ENCODE measurements around the gene CAPN15.
A peak's percentile ranks its signal among the peaks of the same experiment; 100 is the strongest.

The CAPN15 gene

DNA sequence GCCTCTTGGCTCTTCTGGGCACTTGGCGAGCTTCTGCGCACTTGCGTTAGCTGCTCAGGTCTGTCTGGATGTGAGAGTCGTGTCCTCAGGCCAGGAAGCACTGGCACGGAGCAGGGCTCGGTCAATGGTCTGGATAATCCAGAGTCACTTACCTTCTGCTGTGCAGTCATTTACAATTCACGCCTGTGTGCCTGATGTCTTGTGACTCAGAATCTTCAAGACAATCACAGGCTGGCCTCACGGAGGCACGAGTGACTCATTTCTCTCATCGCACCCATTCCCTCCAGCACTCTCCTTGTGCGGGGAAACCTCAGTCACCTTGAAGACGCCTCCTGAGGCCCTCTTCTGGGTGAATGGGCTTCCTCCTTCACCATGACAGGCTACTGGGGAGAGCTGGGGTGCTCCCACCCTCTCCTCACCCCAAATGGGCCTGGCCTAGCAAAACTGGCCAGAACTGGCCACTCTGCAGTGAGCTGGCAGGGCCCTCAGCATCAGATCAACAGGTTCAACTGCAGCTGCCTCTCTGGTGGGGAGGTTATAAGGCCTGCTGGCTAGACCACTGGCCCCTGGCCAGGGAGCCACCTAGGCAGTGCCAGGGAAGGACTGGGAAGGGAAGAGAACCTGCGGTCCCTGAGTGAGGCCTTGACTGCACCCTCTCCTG, 1.9 kb upstream of the CAPN15 start:
- peak; percentile 46 for DNase-seq (ENCODE audit: low read depth)

DNA sequence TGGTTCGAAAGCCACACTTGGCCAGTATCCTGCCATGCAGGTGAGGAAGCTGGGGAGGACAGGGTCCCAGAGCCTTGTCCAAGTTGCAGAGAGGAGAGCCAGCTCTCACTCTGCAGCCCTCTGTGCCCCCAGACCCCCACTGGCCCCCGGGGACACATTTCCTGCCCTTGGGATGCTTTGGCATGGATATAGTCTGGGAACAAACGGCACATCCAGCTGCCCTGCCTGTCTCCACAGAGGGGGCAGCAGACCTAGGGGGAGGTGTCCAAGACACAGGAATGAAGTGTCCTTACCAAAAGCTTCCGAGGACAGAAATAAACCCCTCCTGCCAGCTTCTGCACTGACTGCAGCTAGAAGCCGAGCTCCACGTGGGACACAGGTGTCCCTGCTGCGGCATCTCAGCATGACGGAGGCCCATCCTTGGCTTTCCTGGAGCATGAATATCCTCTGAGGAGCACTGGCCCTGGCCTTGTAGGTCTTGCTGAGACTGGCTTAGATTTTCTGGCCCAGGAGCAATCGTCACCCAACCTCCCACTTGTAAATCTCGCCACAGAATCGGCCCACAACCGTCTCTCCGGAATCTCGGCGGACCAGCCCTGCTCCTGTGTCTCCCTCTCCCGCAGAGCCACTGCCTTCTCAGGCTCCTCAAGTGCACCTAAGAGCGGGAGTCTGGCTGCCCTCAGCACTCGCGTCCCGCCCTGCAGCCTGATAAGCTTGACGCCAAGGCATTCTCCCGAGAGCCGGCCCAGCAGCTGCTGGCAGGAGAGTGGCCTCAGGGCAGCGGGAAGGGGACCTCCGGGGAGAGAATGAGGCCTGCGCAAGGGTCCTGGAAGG, 1.1 kb upstream of the CAPN15 start:
- DNase-seq (ENCODE audit: low read depth) = no peak

DNA sequence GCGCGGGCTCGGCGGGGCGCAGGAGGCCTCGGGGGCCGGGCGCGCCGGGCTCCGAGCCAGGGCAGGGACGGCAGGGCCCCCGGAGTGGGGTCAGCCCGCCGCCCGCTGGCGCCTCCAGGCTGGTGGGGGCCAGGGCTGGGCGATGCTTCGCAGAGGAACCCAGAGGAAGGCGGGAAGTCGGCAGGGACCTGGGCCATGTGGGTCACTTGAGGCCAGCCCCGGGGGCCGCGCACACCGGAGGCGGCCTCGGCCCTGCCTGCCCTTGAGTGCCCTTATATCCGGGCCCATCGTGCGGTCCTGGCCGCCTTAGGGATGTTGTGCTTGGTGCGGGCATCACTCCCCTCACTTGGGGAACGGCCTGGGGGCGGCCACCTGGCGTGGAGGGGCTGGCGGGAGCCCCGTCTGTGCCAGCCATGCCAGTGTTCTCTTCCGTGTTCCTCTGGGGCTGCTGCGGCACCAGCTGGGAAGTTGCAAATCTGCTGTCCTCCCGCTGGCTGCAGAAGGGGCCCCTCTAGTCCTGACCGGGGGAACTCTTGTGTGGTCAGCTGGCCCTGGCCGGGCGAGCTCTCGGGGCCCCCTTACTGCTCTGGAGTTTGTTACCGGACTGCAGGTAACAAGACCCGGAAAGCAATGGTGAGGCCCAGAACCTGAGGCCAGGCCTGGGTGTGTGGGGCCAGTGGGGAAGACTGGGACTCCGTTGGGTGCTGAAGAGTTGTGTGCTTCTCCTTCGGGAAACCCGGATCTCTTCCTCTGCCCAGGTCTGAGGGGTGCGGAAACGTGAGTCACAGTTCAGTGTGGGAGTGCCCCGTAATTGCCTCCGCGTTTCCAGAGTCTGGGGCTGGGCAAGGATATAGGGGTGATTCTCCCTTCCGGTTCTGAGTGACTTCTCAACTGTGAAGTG, 849 bp downstream of the CAPN15 start:
- no peak for DNase-seq (ENCODE audit: low read depth)

DNA sequence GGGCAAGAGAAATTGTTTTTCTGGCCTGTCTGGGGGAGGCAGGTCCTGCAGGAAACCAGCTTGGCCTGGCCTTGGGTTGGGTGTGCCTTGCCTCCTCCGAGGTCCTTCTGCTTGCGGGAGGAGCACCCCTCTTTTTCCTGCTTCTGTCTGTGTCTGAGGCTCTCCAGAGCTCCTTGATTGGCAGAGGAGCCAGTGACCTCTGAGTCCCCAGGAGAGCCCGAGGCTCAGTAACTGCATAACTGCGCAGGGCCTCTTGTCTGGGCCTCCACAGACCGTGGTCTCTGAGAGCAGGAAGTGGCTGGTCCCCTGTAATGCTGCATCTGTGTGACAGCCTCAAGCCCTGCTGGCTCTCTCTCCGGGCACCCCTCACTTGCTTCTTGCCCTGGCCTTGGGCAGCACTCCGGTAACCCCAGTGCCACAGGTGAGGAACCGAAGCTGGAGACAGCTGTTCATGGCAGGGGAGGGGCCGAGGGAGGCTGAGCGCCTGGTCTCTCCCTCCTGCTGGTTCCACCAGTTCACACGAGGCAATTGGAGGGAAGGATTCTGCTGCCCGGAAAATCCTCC, 1.6 kb downstream of the CAPN15 start:
- no peak for DNase-seq (ENCODE audit: low read depth)

DNA sequence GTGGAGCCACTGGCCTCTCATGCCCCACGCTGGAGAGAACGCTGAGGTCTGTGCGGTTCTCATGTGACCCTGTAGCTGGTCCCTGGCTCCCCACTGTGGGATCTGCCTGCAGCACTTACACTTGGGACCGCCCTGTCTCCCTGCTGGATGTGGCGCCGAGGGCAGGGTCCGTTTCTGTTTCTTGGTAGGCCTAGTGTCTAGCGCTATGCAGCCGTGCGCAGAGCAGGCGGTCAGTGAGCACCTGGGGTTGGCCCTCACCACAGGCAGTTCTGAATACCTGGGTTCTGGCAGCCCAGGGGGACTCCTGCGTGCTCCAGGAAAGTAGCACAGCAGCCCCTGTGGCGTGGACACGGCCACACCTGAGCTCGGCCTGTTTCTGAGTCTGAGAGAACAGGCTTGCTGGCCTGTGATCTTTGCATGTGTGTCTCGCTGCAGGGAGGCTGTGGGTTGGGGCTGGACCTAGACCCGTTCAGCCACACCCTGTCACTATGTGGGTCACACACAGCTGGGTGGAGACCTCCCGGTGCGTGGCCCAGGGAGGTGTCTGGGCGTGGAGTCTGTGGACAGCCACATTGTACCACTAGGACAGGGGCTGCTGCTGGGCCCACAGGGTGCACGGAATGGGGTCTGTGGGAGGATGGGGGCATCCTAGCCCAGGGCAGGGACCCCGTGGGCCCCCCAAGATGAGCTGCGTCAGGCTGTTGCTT, 2.8 kb downstream of the CAPN15 start:
- no peak for DNase-seq (ENCODE audit: low read depth)

DNA sequence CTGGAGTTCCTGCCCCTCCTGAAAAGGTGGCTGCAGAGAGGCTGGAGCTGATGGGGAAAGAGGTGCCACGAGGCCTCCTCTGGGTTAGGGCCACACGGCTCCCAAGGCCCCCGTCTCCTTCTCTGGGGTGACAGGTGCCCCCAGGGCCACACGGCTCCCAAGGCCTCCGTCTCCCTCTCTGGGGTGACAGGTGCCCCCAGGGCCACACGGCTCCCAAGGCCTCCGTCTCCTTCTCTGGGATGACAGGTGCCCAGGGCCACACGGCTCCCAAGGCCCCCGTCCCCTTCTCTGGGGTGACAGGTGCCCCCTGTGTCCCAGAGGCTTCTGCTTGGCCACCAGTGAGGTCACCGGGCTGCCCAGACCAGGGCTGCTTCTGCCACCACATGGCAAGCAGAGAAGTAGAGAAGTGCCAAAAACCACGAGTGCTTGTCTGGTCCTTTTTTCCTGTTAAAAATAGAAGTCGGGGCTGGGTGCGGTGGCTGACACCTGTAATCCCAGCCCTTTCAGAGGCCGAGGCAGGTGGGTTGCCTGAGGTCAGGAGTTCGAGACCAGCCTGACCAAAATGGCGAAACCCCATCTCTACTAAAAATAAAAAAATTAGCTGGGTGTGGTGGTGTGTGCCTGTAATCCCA, 4.1 kb downstream of the CAPN15 start:
- no peak for DNase-seq (ENCODE audit: low read depth)

DNA sequence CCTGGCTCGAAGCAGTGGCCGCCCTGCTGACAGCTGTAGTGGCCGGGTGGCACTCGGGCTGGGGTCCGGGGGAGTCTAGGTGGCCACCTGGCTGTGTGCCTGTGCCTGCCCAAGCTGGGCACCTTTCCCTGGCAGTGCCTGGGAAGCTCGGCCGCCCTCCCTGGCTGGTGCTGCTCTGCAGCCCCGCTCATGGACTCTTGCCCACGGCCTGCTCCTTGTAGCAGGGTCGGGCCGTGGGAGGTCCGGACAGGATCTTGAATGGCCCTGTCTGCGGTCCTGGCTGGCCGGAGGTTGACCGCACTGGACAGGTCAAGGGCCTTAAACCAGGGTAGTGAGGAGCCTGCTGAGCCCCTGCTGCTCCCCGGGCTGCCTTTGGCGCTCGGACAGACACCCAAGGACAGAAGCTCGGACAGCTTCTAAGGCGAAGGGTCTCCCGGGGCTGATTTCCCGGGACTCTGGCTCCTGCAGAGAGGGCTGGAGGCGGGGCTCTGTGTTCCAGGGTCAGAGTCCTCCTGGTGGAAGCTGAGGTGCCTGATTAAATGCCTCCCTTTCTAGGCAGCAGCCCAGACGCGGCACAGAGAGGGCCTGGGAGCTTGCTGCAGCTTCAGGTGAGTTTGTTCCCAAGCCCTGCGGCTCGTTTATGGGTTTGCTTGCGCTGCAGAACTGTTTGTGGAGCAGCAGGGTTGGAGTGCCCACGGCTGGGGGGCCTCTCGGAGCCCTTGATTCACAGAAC, 6.0 kb downstream of the CAPN15 start:
- no peak for DNase-seq (ENCODE audit: low read depth)

DNA sequence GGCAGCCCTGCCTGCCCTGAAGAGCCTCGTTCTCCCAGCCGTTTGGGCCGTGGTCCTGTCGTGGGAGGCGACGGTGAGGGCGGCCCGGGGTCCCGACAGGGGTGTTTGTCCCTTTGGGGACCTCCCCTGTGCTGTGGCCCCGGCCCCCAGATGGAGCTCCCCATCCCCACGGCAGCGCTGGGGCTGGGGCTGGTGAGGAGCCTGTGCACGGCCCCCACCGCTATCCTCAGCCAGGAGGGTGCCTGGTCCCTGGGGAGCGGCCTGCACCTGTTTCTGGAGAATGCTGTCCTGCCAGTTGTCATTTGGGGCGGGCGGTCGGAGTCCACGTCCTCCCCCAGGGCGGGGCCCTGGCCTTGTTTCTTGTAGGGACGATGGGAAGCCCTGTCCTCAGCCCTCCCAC, 6.6 kb downstream of the CAPN15 start:
- no peak for DNase-seq (ENCODE audit: low read depth)

DNA sequence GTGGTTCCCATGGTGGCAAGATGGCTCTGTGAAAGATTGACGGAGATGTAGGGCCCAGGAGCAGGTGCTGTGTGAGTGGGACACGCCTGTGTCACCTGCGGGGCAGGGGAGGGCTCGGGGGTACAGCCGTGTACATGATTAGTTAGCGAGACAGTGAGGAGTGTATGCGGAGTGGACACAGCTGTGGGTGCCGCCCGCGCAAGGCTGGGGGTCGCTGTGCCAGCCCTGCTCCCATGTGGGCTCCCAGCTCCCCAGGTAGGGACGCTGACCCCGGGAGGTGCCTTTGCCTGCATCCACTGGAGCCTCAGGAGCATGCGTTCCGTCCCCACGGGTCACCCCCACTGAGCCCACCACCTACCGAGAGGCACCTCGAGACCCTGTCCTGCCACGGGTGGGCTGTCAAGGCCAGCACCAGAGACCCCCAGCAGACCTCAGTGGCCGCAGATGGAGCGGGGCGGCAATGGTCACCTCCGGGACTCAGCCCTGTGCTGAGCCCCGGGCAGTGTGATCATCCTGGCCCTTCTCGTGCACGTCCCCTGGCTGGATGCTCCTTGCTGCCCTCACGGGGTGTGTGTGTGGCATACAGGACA, 7.4 kb downstream of the CAPN15 start:
- DNase-seq (ENCODE audit: low read depth) = no peak

DNA sequence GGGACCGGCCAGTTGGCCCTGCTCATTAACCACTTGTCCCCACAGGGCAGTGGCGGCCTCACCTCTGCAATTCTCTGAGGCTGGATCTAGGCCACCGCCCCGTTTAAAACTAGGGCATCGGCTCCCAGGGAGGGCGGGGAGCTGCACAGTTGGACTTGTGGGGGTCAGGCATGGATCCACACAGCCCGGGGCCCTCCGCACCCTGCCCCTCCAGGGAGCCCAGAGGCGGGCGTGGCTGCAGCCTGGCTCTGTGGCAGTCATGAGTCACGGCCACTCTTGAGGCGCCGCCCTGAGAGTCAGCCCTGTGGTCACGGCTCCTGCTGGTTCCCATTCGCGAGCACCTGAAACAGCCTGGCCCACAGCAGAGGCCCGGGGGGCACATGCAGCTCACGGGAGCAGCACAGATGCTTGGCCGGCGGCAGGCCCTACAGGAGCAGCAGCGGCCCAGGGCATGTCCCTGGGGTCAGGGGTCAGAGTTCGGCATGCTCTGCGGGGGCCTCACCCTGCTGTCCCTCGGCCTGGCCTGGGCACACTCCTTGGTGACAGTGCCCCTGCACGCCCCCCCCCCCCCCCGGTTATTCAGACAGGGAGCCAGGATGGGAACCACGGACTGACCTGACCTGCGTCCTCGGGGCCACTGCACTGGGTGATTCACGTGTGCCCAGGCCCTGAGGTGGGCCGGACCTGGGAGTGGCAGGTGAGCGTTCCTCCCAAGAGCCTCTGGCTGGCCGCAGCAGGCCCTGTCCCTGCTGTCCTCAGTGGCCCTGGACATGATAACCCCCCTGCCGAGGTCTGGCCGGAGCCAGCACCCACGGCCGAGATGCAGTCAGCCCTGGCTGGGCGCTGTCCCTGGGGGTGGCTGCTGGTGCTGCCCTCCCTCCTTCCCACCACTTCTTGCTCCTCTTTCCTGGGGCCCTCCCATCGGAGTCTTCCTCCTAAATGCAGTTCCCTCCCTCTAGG, 8.2 kb downstream of the CAPN15 start:
- DNase-seq (ENCODE audit: low read depth) = no peak

DNA sequence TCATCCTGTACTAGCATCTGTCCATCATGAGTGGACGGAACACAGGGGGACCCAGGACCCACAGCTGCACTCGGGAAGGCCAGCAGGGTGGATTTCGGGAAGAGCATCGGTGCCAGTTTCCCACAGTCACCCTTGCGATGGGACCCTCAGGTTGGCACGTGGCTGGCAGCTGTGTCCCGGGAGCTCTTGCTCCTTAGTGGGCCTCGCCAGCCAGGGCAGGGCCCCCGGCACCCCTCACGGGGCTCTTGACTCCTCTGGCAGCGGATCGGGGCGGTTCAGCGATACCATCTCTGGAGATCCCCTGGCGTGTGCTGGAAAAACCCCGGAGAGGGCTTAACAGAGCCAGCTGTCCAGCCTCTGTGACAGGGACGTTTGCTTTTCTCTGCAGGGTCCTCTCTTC, 9.2 kb downstream of the CAPN15 start:
- DNase-seq (ENCODE audit: low read depth) = no peak

DNA sequence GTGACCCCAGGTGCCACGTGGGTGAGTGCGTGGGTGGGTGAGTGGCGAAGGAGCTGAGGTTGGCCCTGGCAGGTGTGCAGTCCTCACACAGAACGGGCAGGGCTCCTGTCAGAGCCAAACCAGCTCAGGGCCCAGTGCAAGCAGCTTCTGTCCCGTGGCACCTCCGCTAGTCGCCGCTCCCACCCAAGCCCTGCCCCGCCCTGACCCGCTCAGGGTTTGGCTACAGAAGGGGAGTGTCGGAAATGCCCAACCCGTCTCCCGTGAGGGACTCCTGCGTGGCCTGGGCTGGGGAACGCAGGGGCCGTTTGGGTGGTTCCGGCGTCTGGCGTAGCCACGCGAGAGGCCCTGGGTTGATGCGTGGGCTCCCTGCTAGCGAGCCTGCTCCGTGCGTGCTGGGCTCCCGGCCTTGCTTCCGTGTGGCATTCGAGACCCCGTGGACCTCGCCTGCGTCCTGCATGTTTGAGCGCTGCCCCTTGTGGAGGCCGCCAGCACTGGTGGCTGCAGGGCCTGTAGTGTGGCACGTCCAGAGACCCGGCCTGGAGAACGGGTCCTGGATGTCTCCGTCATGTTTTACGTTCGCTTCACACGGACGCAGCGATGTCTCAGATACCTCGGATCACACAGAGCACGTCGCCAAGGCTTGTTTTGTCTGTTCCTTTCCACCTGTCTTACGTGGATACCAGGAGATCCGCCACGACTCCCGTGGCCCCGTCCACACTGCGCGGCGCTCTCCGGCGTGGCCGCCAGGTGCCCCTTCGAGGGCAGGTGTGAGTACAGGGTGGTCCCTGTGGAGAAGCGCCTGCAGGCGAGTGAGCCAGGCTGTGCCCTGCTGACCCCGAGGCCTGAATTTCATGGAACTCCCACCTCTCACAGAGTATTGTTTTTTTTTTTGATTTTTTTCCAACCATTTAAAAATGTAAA, 10.2 kb downstream of the CAPN15 start:
- DNase-seq (ENCODE audit: low read depth) = no peak

DNA sequence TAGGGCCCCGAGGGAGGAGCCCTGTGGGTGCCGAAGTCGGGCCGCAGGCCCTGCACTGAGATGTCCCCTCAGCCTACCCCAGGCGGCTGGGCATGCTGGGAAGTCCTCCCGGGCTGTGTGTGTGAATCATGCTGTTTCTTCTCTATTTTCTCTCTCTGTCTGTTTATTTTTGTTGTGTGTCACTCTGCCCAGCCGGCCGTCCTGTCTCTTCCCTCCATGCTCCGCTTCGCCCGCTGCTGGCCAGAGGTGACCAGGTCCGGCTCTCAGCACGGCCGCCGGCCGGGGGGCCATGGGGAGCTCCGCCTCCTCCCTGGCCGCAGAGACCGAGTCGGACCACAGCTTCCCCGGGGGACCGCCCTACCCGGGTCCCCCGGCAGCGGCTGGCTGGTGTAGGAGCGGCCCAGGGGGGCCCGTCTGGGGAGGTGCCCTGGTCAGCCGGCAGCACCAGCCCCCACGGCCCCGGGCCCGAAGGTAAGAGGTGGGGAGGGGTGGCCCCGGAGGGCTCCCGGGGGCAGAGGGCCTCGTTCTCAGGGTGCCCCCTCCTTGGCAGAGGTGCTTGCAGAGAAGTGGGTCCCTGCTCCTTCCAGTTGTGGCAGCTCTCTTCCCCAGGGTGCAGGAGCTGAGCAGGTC, 12.5 kb downstream of the CAPN15 start:
- DNase-seq (ENCODE audit: low read depth) = no peak

DNA sequence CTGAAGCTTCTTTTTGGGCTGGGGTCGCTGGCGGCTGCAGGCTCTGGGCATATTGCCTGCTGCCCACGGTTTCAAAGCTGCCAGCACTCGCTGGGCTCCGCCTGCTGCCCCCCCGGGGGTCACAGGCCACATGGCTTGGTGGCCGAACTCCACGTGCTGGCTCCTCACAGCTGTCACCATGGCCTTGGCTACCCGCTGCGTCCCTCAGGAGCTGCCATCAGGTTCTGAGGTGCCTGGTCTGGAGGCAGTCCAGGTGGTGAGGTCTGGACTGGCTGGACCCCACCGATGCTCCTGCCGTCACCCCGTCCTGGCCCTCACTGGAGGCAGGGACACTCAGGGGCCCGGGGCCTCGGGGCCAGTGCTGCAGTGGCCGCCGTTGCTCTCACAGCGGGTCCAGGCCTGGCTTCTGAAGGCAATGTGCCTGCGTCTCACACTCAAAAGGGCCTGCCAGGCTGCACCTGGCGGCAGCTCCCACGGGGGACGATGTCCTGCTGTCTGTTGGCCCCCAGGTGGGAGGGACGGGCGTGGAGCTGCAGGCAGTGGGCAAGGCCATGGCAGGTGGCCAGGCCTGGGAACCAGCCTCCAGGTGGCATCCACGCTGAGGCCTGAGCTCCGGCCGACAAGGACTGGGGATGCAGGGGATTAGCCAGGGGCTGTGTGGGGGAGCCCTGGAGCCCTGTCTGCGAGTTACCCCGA, 13.3 kb downstream of the CAPN15 start:
- no peak for DNase-seq (ENCODE audit: low read depth)

DNA sequence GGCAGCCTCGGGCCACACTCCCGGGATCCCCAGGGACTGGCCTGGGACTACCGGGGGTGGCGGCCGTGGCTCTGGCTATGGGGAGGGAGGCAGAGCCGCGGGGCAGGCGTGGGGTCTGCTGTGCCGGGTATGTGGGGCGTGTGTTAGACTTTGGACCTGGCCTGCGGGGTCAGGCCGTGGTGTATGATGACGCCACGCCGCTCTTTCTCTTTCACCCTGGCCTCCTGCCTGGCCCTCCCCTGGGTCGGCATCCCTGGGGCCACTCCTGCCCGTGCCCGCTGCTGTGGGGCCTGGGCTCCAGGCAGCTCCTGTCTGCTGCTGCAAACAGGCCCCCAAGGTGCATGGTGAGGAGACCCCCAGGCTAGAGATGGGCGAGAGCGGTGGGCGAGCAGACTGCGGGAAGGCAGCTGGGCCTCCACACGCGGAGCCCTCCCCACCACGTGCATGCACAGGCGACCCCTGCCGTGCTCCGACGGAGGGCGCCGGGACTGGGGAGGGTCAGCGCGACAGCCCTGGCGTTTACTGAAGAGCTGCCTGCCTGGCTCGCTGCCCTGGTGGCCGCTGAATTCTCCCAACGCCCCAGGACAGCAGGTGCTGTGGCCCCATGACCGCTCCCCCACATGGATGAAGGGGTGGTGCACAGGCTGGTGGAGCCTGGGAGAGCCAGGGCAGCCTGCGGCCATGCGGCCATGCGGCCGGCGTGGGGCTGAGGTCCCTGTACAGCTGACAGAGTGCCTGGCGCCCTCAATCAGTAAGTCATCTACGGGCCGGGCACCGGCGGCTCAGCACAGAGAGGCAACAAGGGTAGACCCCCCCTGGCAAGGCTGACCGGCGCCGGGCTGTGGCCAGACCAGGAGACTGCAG, 16.0 kb downstream of the CAPN15 start:
- no peak for DNase-seq (ENCODE audit: low read depth)

DNA sequence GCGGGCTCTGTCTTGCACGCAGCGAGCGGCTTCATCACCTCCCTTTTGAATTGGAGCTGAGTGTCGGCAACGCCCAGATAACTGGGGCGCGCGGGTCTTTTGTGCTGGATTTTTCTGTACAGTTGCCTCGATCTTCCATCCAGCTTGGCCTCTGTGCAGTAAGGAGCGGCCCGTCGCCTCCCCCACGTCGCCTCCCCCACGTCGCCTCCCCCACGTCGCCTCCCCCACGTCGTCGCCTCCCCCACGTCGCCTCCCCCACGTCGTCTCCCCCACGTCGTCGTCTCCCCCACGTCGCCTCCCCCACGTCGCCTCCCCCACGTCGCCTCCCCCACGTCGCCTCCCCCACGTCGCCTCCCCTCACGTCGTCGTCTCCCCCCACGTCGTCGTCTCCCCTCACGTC, 17.0 kb downstream of the CAPN15 start:
- DNase-seq (ENCODE audit: low read depth) = no peak

All from stimulated activated CD8-positive, alpha-beta memory T cell treated with anti-CD3 and anti-CD28 coated beads, Interleukin-12 subunit alpha, Interleukin-12 subunit beta, amount 100 ng/mL, for 4 hours (primary cell).